HG02759 (cell line): ENCODE data around the gene BICRA.
"Not testable (repeated sequence)": the region's sequence is repeated elsewhere in the genome, so short reads cannot be mapped to it uniquely, and the experiment has no call there.

ENCODE experiments used
- ATAC-seq: cut with Tn5 transposase; IDR thresholded peaks from one replicate; pipeline ENCODE4 v1.9.1; 2021; ENCODE audit warnings: mild to moderate bottlenecking, moderate library complexity; ENCODE audit not compliant: unreplicated experiment

The BICRA gene

GRCh38 chr19:47707135-47707925 is 98.4 kb downstream of the BICRA start:
- no peak for ATAC-seq

DNA sequence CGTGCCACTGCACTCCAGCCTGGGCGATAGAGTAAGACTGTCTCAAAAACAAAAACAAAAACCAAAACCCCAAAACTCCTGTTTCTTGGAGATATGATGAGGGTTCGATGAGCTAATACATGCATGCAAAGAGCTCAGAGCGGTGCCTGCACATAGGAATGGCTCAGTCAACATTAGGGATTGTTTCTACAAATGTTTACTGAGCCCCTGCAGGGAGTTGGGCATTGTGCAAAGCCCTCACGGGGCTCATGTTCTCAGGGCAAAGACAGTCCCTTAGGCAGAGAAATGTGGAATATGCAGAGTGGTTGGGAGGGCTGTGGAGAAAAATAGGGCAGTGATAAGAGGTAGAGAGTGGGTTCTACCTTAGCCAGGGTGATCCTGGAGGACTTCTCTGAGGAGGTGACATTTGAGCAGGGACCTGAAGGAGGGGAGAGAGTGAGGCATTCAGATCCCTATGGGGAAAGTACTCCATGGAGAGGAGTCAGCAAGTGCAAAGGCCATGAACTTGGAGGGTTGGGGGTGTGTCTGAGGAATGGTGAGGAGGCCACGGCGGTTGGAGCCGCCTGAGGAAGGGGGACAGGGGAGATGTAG is 102.8 kb downstream of the BICRA start:
- no peak for ATAC-seq

DNA sequence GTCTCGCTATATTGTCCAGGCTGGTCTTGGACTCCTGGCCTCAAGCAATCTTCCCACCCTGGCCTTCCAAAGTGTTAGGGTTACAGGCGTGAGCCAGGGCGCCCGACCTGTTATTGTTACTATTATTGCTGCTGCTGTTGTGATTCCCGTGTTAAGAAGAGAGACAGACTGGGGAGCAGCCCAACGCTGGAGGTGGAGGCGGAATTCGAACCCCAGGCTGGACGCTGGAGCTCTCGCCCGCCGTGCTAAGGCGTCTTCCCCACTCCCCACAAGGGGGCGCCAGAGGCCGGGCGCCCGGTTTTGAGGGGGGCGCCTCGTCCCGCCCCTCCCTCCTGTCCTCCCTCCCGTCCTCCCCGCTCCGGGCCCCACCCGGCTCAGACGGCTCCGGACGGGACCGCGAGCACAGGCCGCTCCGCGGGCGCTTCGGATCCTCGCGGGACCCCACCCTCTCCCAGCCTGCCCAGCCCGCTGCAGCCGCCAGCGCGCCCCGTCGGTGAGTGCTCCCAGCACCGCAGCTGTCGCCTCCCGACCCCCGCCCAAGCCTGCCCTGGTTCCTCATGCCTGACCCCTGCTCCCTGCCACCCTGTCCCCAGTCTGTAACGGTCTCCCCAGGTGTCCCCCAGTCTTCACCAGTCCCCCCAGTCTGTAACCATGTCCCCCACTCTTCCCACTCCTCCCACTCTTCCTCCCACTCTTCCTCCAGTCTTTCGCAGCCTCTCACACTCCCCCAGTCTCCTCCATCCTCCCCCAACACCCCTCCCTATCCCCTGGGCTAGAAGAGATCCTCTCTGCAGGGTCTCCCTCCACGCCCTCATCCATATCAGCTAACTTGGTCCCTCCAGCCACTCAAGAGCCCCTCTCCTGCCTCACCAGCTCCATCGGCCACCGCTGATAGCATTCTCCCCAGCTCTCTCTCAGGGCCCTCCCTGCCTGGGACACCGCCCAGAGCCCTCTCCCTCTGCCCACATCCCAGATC is 104.4 kb downstream of the BICRA start, which contains the start of gene EHD2:
TSS of gene EHD2 (plus strand) at position 377 of the 976 bp plus-strand sequence. CDS start 3,191 bp downstream, outside the sequence.
- no peak for ATAC-seq

DNA sequence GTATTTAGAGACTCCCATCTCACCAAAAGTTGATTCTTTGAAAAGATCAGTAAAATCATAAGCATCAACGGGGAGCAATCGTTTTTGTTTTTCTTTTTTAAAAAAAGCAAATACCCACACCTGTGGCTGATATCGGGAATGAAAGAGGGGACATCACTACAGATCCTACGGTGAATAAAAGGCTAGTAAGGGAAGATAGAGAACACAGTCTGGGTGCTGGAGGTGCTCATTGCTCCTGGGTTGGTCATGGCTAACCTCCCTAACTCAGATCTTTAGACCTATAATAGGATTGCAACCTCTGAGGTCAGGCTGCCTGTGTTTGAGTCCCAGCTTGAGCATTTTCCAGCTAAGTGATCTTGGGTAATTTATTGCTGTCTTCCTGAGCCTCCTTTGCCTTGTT is 105.4 kb downstream of the BICRA start:
- ATAC-seq = no peak

DNA sequence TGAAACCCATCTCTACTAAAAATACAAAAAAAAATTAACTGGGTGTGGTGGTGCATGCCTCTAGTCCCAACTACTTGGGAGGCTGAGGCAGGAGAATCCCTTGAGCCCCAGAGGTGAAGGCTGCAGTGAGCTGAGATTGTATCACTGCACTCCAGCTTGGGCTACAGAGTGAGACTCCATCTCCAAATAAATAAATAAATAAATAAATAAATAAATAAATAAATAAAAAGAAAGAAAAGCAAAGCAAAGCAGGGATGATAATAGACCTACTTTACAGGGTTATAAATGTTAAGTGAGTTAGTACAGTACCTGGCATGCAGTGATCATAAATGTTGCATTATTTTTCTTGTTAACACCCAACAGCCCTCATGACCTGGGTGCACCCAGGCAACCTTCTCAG is 105.9 kb downstream of the BICRA start:
- not testable (repeated sequence) for ATAC-seq

DNA sequence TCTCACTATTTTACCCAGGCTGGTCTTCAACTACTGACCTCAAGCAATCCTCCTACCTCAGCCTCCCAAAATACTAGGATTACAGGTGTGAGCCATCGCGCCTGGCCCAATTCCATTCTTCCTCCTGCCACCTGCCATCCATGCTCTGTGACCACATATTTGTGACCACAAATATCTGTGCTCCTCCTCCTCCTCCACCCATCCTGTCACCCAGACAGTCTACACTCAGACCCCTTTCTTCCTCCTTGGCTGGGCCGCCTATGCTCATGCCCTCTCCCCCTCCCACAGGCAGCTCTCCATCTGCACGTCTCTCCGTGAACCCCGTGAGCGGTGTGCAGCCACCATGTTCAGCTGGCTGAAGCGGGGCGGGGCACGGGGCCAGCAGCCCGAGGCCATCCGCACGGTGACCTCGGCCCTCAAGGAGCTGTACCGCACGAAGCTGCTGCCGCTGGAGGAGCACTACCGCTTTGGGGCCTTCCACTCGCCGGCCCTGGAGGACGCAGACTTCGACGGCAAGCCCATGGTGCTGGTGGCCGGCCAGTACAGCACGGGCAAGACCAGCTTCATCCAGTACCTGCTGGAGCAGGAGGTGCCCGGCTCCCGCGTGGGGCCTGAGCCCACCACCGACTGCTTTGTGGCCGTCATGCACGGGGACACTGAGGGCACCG is 107.5 kb downstream of the BICRA start:
- no peak for ATAC-seq

GRCh38 chr19:47718415-47719046 is 109.6 kb downstream of the BICRA start:
- not testable (repeated sequence) for ATAC-seq

DNA sequence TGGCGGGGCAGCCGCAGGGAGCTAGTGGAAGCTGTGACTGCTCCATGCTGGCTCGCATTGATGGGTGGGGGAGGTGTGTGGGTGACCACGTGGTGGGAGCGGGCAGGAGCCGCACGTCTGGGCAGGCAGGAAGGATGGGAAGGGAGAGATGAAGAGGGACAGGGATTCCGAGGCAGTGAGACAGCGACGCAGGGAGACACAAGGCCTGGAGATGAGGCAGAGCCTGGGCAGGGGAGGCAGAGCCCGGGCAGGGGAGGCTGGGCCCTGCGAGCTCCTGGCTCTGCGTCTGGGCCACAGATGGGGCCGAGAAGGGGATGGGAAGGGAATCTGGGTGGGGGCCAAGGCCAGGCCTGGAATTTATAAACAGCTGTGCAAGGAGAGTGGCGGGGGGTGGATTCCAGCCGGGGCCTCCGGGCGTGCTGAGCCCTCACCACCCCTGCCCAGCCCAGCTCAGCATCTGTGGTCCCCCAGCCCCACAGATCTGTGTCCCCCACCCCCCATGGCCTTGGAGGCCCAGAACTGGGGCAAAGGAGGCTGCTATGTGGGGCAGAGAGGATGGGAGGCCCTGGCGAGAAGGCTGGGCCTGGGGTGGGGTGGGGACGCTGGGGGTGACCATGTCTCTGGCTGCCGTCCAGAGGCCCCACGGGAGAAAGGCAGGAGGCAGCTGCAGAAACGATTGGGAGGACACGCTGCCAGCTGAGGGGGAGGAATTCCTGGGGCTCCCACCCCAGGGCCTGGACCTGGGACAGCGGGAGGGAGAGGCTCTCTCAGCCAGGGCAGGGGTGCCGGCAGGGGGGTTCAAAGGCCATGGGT is 110.3 kb downstream of the BICRA start:
- ATAC-seq = no peak

DNA sequence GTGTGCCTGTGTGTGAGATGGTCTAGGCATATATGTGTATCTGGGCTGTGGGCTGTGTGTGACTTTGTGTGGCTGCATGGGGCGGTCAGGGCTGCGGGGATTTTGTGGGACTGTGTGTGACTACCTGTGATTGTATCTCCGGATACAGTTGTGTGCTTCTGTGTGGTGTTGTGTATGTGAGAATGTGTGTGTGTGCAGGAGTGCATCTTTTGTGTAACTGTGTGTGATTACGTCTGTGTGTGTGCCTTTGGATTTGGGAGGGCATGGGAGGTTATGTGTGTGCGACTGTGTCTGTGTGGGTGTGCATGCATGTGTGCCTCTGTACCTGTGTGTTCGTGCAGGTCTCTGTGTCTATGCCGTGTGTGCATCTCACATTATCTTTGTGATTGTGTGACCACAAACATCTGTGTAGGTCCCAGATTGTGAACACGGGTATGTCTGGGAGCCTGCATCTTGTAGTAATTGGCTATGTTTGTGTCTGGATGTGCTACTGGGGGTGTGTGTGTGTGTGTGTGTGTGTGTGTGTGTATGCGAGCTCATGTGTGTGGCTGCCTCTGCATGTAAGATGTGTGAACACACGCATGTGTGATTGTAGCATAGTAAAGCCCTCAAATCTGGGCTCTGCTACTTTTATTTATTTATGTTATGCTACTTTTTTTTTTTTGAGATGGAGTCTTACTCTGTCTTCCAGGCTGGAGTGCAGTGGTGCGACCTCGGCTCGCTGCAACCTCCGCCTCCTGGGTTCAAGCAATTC is 111.9 kb downstream of the BICRA start:
- no peak for ATAC-seq

GRCh38 chr19:47723581-47723940 is 114.6 kb downstream of the BICRA start:
- no peak for ATAC-seq

DNA sequence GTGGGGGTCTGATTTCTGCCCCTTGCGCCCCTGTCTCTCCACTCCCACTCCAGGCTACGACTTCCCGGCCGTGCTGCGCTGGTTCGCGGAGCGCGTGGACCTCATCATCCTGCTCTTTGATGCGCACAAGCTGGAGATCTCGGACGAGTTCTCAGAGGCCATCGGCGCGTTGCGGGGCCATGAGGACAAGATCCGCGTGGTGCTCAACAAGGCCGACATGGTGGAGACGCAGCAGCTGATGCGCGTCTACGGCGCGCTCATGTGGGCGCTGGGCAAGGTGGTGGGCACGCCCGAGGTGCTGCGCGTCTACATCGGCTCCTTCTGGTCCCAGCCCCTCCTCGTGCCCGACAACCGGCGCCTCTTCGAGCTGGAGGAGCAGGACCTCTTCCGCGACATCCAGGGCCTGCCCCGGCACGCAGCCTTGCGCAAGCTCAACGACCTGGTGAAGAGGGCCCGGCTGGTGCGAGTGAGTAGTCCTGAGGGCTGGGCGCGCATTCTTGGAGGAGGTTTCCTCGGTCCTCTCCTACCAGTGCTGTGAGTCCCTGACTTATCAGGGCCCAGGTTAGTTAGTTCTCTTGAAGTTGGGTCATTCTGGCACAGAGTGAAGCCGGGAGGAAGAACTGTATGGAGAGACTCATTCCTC is 116.9 kb downstream of the BICRA start:
- no peak for ATAC-seq

GRCh38 chr19:47726467-47726866 is 117.5 kb downstream of the BICRA start:
- no peak for ATAC-seq

- not testable (repeated sequence) for ATAC-seq
Measured at GRCh38 chr19:47728295-47728694, 119.4 kb downstream of the BICRA start.

DNA sequence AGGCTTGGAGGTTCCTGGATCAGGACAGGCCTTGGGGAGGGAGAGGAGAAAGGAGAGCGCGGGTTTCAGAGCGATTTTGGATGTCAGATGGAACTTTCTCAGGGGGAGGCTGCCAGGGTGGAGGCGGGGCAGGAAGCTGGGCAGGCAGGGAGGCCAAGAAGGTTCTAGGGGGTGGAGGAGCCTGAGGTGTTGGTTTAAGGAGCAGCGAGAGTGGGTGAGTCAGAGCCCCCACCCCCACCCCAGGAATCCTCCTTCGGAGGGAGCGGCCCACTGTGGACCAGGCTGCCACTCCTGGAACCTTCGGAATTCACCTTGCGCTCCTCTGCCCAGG is 120.5 kb downstream of the BICRA start:
- ATAC-seq = no peak

- no peak for ATAC-seq
Measured at GRCh38 chr19:47729799-47730520, 121.0 kb downstream of the BICRA start.

DNA sequence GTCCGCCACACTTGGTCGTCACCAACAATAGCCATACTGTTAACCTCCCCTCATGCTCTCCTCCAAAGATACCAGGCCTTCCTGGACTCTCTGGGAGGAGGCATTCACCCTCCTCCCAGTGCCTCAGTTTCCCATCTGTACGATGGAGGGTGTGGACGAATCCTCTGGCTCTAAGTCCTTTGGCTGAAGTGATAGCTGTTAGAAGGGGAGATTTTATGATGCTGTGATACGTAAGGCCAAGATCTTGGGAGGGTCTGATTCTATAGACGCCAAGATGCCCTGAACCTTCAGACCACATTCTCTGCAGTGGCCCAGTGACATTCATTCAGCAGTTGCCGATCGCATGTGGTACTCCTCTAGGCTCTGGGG is 121.6 kb downstream of the BICRA start:
- no peak for ATAC-seq

GRCh38 chr19:47730910-47731309 is 122.0 kb downstream of the BICRA start:
- no peak for ATAC-seq

DNA sequence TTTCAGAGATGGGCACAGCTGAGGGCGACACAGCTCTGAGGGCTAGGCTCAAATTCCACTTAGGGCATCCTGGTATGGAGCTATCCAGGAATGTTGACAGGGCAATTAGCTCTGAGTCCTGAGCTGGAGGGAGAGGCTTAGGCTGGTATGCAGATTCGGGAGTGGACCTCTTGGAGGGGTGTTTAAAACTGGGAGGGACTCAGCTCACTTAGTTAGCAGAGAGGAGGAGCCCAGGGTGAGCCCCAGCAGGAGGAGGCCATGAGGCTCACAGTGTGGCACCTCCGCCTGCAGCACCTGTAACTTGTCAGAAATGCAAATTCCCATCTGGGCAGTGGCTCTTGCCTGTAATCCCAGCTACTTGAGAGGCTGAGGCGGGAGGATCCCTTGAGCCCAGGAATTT is 126.2 kb downstream of the BICRA start:
- ATAC-seq = no peak
